Panc1 (cell line): Measurements from ENCODE around the gene MEIOB. TPM values are rescaled to one million over a fixed set of nuclear protein-coding genes. Genes with fewer than 3 reads are reported as not detected.

Experiments used
- ATAC-seq: fragments of 200-7000 bp; cut with Tn5 transposase; 2 replicates; pipeline ENCODE4 v1.9.1; 2020; ENCODE audit warnings: mild to moderate bottlenecking, moderate library complexity
- BruUV-seq: library from RNA; stranded (reverse); fragments of 400-500 nt; replicated peaks from 2 replicates; lab custom pipeline; 2021; lab: Mats Ljungman, UMichigan
- CTCF ChIA-PET: fragments of 300-600 bp; sonication (Branson Sonifier 250); formaldehyde crosslinking; loops from one replicate; lab custom pipeline; 2022; ENCODE audit warnings: antibody characterized with exemption; lab: Charles Lee
- POLR2A ChIA-PET: fragments of 300-600 bp; sonication (Branson Sonifier 250); formaldehyde crosslinking; loops from one replicate; lab custom pipeline; 2022; ENCODE audit warnings: antibody characterized with exemption; lab: Charles Lee
- DNase-seq: peaks from one replicate; pipeline ENCODE4 v3.0.0-alpha.2; 2010; ENCODE audit warnings: low read depth, low spot score
- H3K27ac ChIP-seq: 2 replicates; pipeline ENCODE4 v1.5.1; 2011; ENCODE audit warnings: mild to moderate bottlenecking, low read length, inconsistent platforms
- H3K27me3 ChIP-seq: fragments of 200-500 bp; sonication (Bioruptor generic); 2 replicates; pipeline ENCODE4 v1.6.0; 2014; ENCODE audit warnings: low read length, inconsistent platforms; ENCODE audit not compliant: control insufficient read depth, insufficient read depth
- H3K36me3 ChIP-seq: fragments of 200-500 bp; sonication (Bioruptor generic); 2 replicates; pipeline ENCODE4 v1.5.1; 2014; ENCODE audit warnings: inconsistent platforms, mild to moderate bottlenecking, low read length, moderate library complexity; ENCODE audit not compliant: control insufficient read depth, insufficient read depth
- H3K4me1 ChIP-seq: 2 replicates; pipeline ENCODE4 v1.5.1; 2011; ENCODE audit warnings: inconsistent platforms, mild to moderate bottlenecking, low read length, moderate library complexity; ENCODE audit not compliant: control insufficient read depth, insufficient read depth
- H3K4me3 ChIP-seq, 2 experiments: 2 replicates each; pipeline ENCODE4 v1.5.1; 2011 to 2012; ENCODE audit warnings: low read depth in 2 of 2, low read length in 2 of 2, mild to moderate bottlenecking in 2 of 2, inconsistent platforms in 1 of 2, moderate library complexity in 1 of 2
- H3K9me3 ChIP-seq: fragments of 200-500 bp; sonication (Bioruptor generic); 2 replicates; pipeline ENCODE4 v1.5.1; 2014; ENCODE audit warnings: low read depth, mild to moderate bottlenecking, inconsistent platforms, low read length, moderate library complexity; ENCODE audit not compliant: control insufficient read depth, insufficient read depth
- CTCF ChIP-seq: fragments of 450-650 bp; IDR thresholded peaks from 2 replicates; pipeline ENCODE4 v1.5.1; 2017; ENCODE audit warnings: mild to moderate bottlenecking
- POLR2AphosphoS5 ChIP-seq: IDR thresholded peaks from 2 replicates; pipeline ENCODE4 v1.6.1; 2012; ENCODE audit warnings: mild to moderate bottlenecking, low read depth, low read length, moderate library complexity
- REST ChIP-seq, 2 experiments: IDR thresholded peaks; 2 replicates each; pipeline ENCODE4 v1.6.1; 2011 to 2012; ENCODE audit warnings: low read depth in 2 of 2, control low read depth in 1 of 2, low read length in 1 of 2, mild to moderate bottlenecking in 1 of 2, moderate library complexity in 1 of 2; ENCODE audit not compliant: insufficient read depth in 1 of 2
- SIN3A ChIP-seq: IDR thresholded peaks from 2 replicates; pipeline ENCODE4 v1.6.1; 2012; ENCODE audit warnings: low read depth, mild to moderate bottlenecking, low read length, moderate library complexity, borderline replicate concordance; ENCODE audit not compliant: insufficient read depth
- TCF7L2 ChIP-seq: IDR thresholded peaks from 2 replicates; pipeline ENCODE4 v1.6.1; 2011; ENCODE audit warnings: mild to moderate bottlenecking, low read depth, low read length, inconsistent platforms
- in situ Hi-C: cut with HindIII; loops from 2 replicates; pipeline ENCODE4 v1.10.0; 2016; ENCODE audit warnings: low sequenced_read_pairs, low pct_unique_long_range_greater_than_20kb
- intact Hi-C: fragments of 100-400 bp; cut with micrococcal nuclease; formaldehyde crosslinking; loops from one replicate; pipeline ENCODE4 v1.10.0; 2022; ENCODE audit not compliant: unreplicated experiment
- total RNA-seq: library from RNA; stranded (reverse); gene quantifications from one replicate; pipeline ENCODE4 v1.2.1, GENCODE V29; 2021; ENCODE audit not compliant: unreplicated experiment

Gene MEIOB
- total RNA-seq, 1 experiment from 2014 or later: not detected

GRCh38 chr16:1903220-1903574 lies 31.2 kb upstream of the MEIOB start:
- DNase-seq (no peak), ATAC-seq (no peak)
- Histone ChIP-seq H3K9me3 (no peaks in the 10 kb centered on the region), H3K27me3 (no peaks in the 10 kb centered on the region), H3K36me3 (no peaks in the 10 kb centered on the region), H3K4me3 (no peak overlapping the region), H3K27ac (no peak overlapping the region), H3K4me1 (no peaks in the 10 kb centered on the region)
- ChIA-PET POLR2A (no interaction called here), CTCF (no interaction called here)
- in situ Hi-C loops (no loop called here), intact Hi-C loops (no loop called here)
- BruUV-seq: no TSS peak
- TF ChIP-seq REST (IDR thresholded peaks at IDR 0.05; ENCODE audit: insufficient read depth in 1 of 2, low read depth in 2 of 2, low read length in 1 of 2): no peak
- no peak for TF ChIP-seq SIN3A
- no peak for TF ChIP-seq TCF7L2
- TF ChIP-seq CTCF: no peak
- no peak for TF ChIP-seq POLR2AphosphoS5

- ATAC-seq (no peak), DNase-seq (no peak)
- Histone ChIP-seq H3K27ac (no peak overlapping the region), H3K27me3 (no peaks in the 10 kb centered on the region), H3K9me3 (no peaks in the 10 kb centered on the region), H3K4me1 (no peaks in the 10 kb centered on the region), H3K4me3 (no peak overlapping the region), H3K36me3 (no peaks in the 10 kb centered on the region)
- intact Hi-C loops: no loop called here
- in situ Hi-C loops: no loop called here
- TF ChIP-seq CTCF: no peak
- TF ChIP-seq TCF7L2: no peak
- TF ChIP-seq POLR2AphosphoS5: no peak
- no peak for TF ChIP-seq REST (IDR thresholded peaks at IDR 0.05; ENCODE audit: insufficient read depth in 1 of 2, low read depth in 2 of 2, low read length in 1 of 2)
- TF ChIP-seq SIN3A: no peak
- POLR2A ChIA-PET: no interaction called here
- CTCF ChIA-PET: no interaction called here
- BruUV-seq: no TSS peak
These were observed 30.7 kb upstream of the MEIOB start for GRCh38 chr16:1902547-1903219.
